Endothelial cell of coronary artery (primary cell): Measurements from ENCODE around the gene GNL3. TPM values are rescaled to one million over a fixed set of nuclear protein-coding genes. Genes with fewer than 3 reads are reported as not detected.

Experiments
- total RNA-seq: library from RNA; depleted of rRNA; stranded (reverse); fragments of >200 nt; gene quantifications from 2 replicates; pipeline ENCODE4 v1.2.3, GENCODE V29; 2014

GNL3 gene, protein sequence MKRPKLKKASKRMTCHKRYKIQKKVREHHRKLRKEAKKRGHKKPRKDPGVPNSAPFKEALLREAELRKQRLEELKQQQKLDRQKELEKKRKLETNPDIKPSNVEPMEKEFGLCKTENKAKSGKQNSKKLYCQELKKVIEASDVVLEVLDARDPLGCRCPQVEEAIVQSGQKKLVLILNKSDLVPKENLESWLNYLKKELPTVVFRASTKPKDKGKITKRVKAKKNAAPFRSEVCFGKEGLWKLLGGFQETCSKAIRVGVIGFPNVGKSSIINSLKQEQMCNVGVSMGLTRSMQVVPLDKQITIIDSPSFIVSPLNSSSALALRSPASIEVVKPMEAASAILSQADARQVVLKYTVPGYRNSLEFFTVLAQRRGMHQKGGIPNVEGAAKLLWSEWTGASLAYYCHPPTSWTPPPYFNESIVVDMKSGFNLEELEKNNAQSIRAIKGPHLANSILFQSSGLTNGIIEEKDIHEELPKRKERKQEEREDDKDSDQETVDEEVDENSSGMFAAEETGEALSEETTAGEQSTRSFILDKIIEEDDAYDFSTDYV
- 121 and 123 TPM in 2 replicates for total RNA-seq

DNA sequence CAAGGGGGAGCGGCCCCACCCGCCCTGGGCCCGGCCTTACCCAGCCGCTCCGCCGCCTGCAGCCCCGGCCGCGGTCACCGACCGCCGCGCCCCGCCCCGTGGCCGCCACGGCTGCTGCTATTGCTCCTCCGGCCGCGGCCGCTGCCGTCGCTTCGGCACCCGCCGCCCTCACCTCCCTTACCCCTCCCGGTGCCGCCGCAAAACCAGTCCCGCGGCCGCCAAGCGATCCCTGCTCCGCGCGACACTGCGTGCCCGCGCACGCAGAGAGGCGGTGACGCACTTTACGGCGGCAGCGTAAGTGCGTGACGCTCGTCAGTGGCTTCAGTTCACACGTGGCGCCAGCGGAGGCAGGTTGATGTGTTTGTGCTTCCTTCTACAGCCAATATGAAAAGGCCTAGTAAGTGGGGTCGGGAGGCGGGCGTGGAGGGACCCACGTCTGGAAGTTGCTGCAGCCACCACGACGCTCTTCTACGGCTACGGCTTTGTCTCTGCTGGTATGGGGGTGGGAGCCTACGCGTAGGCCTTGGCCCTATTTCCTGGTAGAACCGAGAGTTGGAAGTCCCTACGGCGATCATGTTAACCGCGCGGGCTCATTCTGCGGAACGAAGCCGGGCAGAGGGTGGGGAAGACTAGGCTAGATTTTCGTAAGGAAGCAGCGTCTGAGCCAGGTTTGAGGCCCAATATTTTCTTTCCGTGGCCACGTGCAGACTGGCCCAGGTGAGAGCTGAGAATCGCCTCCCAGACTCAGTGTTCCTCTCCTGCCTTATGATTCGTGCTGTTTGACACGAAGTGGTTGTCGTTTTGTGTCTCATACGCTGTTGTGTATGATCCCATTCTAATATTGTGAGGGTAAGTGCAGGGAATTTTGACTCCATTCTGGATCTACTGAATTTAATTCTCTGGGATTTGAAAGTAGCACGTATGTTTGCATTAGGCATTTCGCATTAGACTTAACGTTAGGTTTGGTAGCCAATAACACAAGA lies at the start of gene GNL3, which contains the start of gene PBRM1:
TSS of gene GNL3 (plus strand) at position 324 of the 983 bp plus-strand sequence. CDS start at position 385, 61 bp downstream.
TSS of gene PBRM1 (minus strand) at position 205 of the 983 bp plus-strand sequence.

DNA sequence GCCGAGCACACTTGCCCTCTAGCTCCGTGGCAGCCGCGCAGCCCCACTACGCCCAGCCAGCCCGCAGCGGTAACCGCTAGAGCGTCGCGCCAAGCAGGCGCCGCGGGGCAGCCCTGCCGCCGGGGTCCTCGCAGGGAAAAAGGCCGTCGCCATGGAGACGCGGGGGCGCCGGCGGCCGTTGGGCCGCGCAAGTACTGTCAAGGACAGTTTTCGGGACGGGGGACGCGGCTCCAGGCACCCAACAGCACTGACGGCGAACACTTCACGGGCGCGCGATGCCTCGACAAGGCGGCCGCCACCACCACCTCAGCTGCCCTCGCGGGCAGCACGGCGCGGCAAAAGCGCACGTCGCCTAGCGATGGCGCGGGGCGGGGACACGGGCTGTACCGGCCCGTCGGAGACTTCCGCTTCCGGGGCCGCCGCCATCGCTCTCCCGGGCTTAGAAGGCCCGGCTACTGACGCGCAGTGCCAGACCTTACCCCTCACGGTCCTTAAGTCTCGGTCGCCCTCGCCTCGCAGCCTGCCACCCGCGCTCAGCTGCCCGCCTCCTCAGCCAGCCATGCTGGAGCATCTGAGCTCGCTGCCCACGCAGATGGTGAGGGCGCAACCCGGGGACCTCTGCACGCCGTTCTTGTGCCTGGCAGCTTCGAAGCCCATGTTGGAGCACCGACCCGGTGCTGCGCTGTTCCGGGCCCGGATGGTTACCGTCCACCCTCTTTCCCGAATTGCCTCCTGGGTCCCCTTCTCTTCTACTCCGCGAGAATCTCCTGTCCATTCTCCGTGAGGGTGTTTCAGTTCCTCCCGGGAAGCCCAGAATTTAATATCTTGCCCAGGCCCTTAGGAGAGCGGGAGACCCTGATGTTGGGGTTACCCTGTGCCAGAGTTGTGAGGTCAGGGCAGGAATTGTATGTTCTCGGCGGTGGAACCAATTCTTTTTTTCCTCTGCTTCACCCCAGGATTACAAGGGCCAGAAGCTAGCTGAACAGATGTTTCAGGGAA lies 20.2 kb downstream of the GNL3 start, which contains the start of the genes GLT8D1 and SPCS1:
TSS of gene GLT8D1 (minus strand) at position 104 of the 999 bp plus-strand sequence. CDS start 5,331 bp downstream, outside the sequence.
TSS of gene SPCS1 (plus strand) at position 419 of the 999 bp plus-strand sequence. CDS start at position 560, 141 bp downstream.

Other genes with a start within 250 kb of the GNL3 start
- 27.2 and 32.0 TPM in 2 replicates for gene SEMA3G, start 240.9 kb upstream of the GNL3 start, total RNA-seq
- 0.18 and 0.19 TPM in 2 replicates for gene TNNC1, start 232.0 kb upstream of the GNL3 start, total RNA-seq
- gene NISCH, start 230.4 kb upstream of the GNL3 start, total RNA-seq: 75.7 and 110 TPM in 2 replicates
- 218 and 278 TPM in 2 replicates for gene STAB1, start 190.7 kb upstream of the GNL3 start, total RNA-seq
- 61.9 and 80.4 TPM in 2 replicates for gene NT5DC2, start 152.2 kb upstream of the GNL3 start, total RNA-seq
- gene UQCC5, start 149.4 kb upstream of the GNL3 start, total RNA-seq: 7.3 and 11.6 TPM in 2 replicates
- 50.8 and 60.8 TPM in 2 replicates for gene PBRM1, start 119 bp upstream of the GNL3 start, total RNA-seq
- 60.3 and 96.1 TPM in 2 replicates for gene GLT8D1, start 19.8 kb downstream of the GNL3 start, total RNA-seq
- gene SPCS1, start 20.1 kb downstream of the GNL3 start, total RNA-seq: 34.4 and 36.6 TPM in 2 replicates
- 14.8 and 18.7 TPM in 2 replicates for gene NEK4, start 84.9 kb downstream of the GNL3 start, total RNA-seq
- not detected in 2 replicates for gene ITIH1, start 91.6 kb downstream of the GNL3 start, total RNA-seq
- gene ITIH3, start 108.8 kb downstream of the GNL3 start, total RNA-seq: 0.09 TPM in 1 of 2 replicates, not detected in the other
- 0.38 and 0.72 TPM in 2 replicates for gene ITIH4, start 144.6 kb downstream of the GNL3 start, total RNA-seq
- not detected in 2 replicates for gene MUSTN1, start 149.0 kb downstream of the GNL3 start, total RNA-seq
- 11.2 and 12.4 TPM in 2 replicates for gene STIMATE, start 211.5 kb downstream of the GNL3 start, total RNA-seq